Keratinocyte (primary cell): Measurements from ENCODE around the gene RHOBTB3. TPM values are rescaled to one million over a fixed set of nuclear protein-coding genes. Genes with fewer than 3 reads are reported as not detected.

Experiments used
- DNase-seq: peaks from one replicate; pipeline ENCODE4 v3.0.0-alpha.2; 2011; ENCODE audit warnings: low read depth, missing footprints, low spot score
- FAIRE-seq: peaks from 2 replicates; lab custom pipeline; 2011; peaks lifted over from hg19 to GRCh38; lab: Jason Lieb, UNC
- H2AFZ ChIP-seq: 2 replicates; pipeline ENCODE4 v1.6.0; 2012; ENCODE audit warnings: low read length, control low read depth, inconsistent platforms; ENCODE audit not compliant: control insufficient read depth
- H3K27ac ChIP-seq: 2 replicates; pipeline ENCODE4 v1.5.1; 2011; ENCODE audit warnings: low read length; ENCODE audit not compliant: control insufficient read depth, insufficient read depth
- H3K27me3 ChIP-seq: 3 replicates; pipeline ENCODE4 v1.6.0; 2011; ENCODE audit warnings: low read length; ENCODE audit not compliant: control insufficient read depth, insufficient read depth; ENCODE audit errors: extremely low read depth
- H3K36me3 ChIP-seq, 2 experiments: 2 replicates in 1 of 2; 3 replicates in 1 of 2; pipeline ENCODE4 v1.5.1; 2011; ENCODE audit warnings: low read length in 2 of 2, mild to moderate bottlenecking in 1 of 2; ENCODE audit not compliant: control insufficient read depth in 2 of 2, insufficient read depth in 2 of 2; ENCODE audit errors: extremely low read depth in 1 of 2
- H3K4me1 ChIP-seq: 3 replicates; pipeline ENCODE4 v1.5.1; 2011; ENCODE audit warnings: low read length; ENCODE audit not compliant: control insufficient read depth, insufficient read depth; ENCODE audit errors: extremely low read depth
- H3K4me2 ChIP-seq: 3 replicates; pipeline ENCODE4 v1.6.0; 2011; ENCODE audit warnings: low read depth, low read length; ENCODE audit not compliant: control insufficient read depth, insufficient read depth; ENCODE audit errors: extremely low read depth
- H3K4me3 ChIP-seq, 3 experiments: fragments of 200-600 bp in 1 of 3; sonication (generic) in 1 of 3; 2 replicates in 2 of 3; 3 replicates in 1 of 3; pipeline ENCODE4 v1.5.1; 2011 to 2016; ENCODE audit warnings: low read length in 3 of 3, mild to moderate bottlenecking in 3 of 3, control low read depth in 2 of 3, inconsistent platforms in 1 of 3, low read depth in 1 of 3, mixed read lengths in 1 of 3, mixed run types in 1 of 3, moderate library complexity in 1 of 3; ENCODE audit not compliant: control insufficient read depth in 2 of 3, insufficient read depth in 2 of 3; ENCODE audit errors: extremely low read depth in 1 of 3
- H3K79me2 ChIP-seq: 2 replicates; pipeline ENCODE4 v1.6.0; 2012; ENCODE audit warnings: low read length; ENCODE audit not compliant: control insufficient read depth, insufficient read depth
- H3K9ac ChIP-seq: 3 replicates; pipeline ENCODE4 v1.6.0; 2011; ENCODE audit warnings: low read length; ENCODE audit not compliant: control insufficient read depth, insufficient read depth; ENCODE audit errors: extremely low read depth
- H3K9me1 ChIP-seq: 3 replicates; pipeline ENCODE4 v1.6.0; 2011; ENCODE audit warnings: low read length; ENCODE audit not compliant: control insufficient read depth, insufficient read depth; ENCODE audit errors: extremely low read depth
- H3K9me3 ChIP-seq: 2 replicates; pipeline ENCODE4 v1.5.1; 2012; ENCODE audit warnings: low read depth, low read length; ENCODE audit not compliant: control insufficient read depth
- H4K20me1 ChIP-seq: 3 replicates; pipeline ENCODE4 v1.6.0; 2011; ENCODE audit warnings: low read length; ENCODE audit not compliant: control insufficient read depth, insufficient read depth; ENCODE audit errors: extremely low read depth
- EZH2 ChIP-seq: IDR thresholded peaks from one replicate; pipeline ENCODE4 v1.6.1; 2012; ENCODE audit warnings: inconsistent platforms, mild to moderate bottlenecking, low read length, moderate library complexity
- dilution Hi-C: fragments of 300-500 bp; cut with MboI; formaldehyde crosslinking; loops from one replicate; pipeline ENCODE4 v1.7.0; 2020; ENCODE audit warnings: low sequenced_read_pairs; ENCODE audit not compliant: extremely low pct_ligation_motif_present
- polyA plus RNA-seq, 5 experiments: library from polyadenylated mRNA; depleted of rRNA in 3 of 5; stranded (reverse) in 3 of 5; stranded (forward) in 1 of 5; unstranded in 1 of 5; fragments of >200 nt; gene quantifications; 1 replicate in 1 of 5; 2 replicates in 3 of 5; 3 replicates in 1 of 5; pipeline versions ENCODE4 v1.2.1 to v1.2.3, GENCODE V29; 2011 to 2012; ENCODE audit warnings: missing spikeins in 2 of 5, low read depth in 1 of 5, low replicate concordance in 1 of 5
- TF ChIP-seq, protein P1 (sequence below), 3 experiments: IDR thresholded peaks in 1 of 3; conservative IDR thresholded peaks in 1 of 3; optimal IDR thresholded peaks in 1 of 3; 2 replicates in 2 of 3; 3 replicates in 1 of 3; pipeline versions ENCODE3 to v1.5.1; 2011; ENCODE audit warnings: low read length in 3 of 3, mild to moderate bottlenecking in 3 of 3, moderate library complexity in 2 of 3, control low read depth in 1 of 3, inconsistent platforms in 1 of 3; ENCODE audit not compliant: insufficient read depth in 2 of 3; ENCODE audit errors: extremely low read depth in 1 of 3

Gene RHOBTB3
- polyA plus RNA-seq, 1 donor (not counting 4 experiments of a cell fraction or from before 2014, with no cell fraction given), result 4.7 TPM

DNA sequence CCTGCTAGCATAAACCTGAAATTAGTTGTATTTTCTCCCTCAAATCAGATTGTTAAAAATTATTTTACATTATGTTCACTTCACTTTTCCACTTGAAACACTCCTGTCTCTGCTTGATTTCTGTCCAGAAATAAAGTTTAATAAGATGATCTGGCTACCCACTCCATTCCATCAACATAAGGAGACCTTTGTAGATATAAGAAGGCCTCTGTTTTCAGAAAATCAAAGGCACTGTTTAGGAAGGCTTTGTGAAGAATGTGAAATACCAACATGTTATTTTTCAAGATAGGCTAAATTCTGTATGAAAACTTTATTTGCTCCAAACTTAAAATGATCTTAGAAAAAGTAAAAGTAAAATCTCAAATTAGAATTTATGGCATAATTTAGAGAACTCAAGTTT, 15.1 kb downstream of the RHOBTB3 start:
- Histone ChIP-seq H3K27ac (no peak overlapping the region), H3K79me2 (no peaks in the 10 kb centered on the region)
- dilution Hi-C loops, result no loop called here

DNA sequence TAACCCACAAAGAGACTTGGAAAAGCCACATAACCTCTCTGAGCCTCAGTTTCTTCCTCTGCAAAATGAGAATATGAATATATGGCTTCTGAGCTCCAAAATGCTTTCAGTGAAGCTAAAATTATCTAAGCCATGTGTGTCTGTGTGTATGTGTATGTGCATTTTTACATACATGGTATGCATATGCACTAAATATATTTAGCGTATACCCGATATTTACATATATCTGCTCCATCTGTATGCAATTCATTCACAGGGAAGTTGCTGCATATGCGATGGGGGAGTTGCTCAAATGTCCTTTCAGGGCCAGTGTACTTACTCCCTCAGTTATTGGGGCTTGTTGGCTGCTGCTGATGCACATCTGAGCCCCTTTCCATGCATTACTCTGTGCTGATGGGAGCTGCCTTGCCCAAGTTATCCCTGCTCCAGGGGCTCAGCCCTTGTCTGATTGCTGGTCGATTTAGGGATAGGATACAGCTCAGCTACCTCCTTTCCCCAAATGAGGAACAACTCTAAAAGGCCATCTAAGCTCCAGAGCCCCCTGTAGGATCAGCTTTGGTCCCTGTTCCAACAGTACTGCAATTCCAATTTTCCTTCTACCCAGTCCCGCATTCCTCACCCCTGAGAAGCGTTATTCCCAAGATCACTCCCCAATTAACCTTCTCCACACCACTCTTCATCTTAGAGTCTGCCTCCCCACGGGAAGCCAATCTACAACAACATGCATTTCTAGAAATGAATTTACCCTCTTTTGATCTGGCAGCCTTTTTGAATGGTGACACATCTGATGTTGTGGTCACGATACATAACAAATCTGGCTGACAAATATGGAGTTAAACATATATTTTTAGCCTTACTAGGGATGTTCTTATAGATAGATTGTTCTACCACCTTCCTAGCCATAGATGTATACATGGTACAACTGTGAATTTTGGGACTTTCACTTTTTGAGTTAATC, 15.9 kb downstream of the RHOBTB3 start:
- Histone ChIP-seq H2AFZ (no peak overlapping the region), H3K4me2 (no peak overlapping the region), H3K27me3 (no peaks in the 10 kb centered on the region), H3K4me1 (no peaks in the 10 kb centered on the region), H3K9me3 (no peaks in the 10 kb centered on the region), H3K4me3 (no peak overlapping the region), H4K20me1 (no peaks in the 10 kb centered on the region), H3K36me3 (no peaks in the 10 kb centered on the region), H3K27ac (no peak overlapping the region), H3K79me2 (no peaks in the 10 kb centered on the region), H3K9me1 (no peaks in the 10 kb centered on the region), H3K9ac (no peak overlapping the region)
- dilution Hi-C loops, result no loop called here
- FAIRE-seq (no peak), DNase-seq (no peak)
- TF ChIP-seq, protein P1, sequence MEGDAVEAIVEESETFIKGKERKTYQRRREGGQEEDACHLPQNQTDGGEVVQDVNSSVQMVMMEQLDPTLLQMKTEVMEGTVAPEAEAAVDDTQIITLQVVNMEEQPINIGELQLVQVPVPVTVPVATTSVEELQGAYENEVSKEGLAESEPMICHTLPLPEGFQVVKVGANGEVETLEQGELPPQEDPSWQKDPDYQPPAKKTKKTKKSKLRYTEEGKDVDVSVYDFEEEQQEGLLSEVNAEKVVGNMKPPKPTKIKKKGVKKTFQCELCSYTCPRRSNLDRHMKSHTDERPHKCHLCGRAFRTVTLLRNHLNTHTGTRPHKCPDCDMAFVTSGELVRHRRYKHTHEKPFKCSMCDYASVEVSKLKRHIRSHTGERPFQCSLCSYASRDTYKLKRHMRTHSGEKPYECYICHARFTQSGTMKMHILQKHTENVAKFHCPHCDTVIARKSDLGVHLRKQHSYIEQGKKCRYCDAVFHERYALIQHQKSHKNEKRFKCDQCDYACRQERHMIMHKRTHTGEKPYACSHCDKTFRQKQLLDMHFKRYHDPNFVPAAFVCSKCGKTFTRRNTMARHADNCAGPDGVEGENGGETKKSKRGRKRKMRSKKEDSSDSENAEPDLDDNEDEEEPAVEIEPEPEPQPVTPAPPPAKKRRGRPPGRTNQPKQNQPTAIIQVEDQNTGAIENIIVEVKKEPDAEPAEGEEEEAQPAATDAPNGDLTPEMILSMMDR (optimal IDR thresholded peaks at IDR 0.05 in 1 of 3, IDR thresholded peaks at IDR 0.05 in 1 of 3, conservative IDR thresholded peaks at IDR 0.05 in 1 of 3; ENCODE audit: extremely low read depth in 1 of 3, insufficient read depth in 2 of 3, low read length in 3 of 3), result no peak
- no peak for TF ChIP-seq EZH2

More for the DNA sequence above, 15.1 kb downstream of the RHOBTB3 start:
- no peak overlapping the region for H3K9ac ChIP-seq
- FAIRE-seq (no peak), DNase-seq (no peak)
- no peaks in the 10 kb centered on the region for H4K20me1 ChIP-seq
- no peaks in the 10 kb centered on the region for H3K27me3 ChIP-seq
- no peaks in the 10 kb centered on the region for H3K4me1 ChIP-seq
- H3K9me3 ChIP-seq, result no peaks in the 10 kb centered on the region
- TF ChIP-seq, protein P1 (optimal IDR thresholded peaks at IDR 0.05 in 1 of 3, IDR thresholded peaks at IDR 0.05 in 1 of 3, conservative IDR thresholded peaks at IDR 0.05 in 1 of 3; ENCODE audit: extremely low read depth in 1 of 3, insufficient read depth in 2 of 3, low read length in 3 of 3), result no peak
- no peak for TF ChIP-seq EZH2
- H3K36me3 ChIP-seq, result no peaks in the 10 kb centered on the region
- no peak overlapping the region for H3K4me2 ChIP-seq
- no peak overlapping the region for H2AFZ ChIP-seq
- H3K9me1 ChIP-seq, result no peaks in the 10 kb centered on the region
- H3K4me3 ChIP-seq, result no peak overlapping the region
